ENCODE measurements around the gene TTC39B.

TTC39B gene

GRCh38 chr9:15187589-15187988 lies 119.4 kb downstream of the TTC39B start:
- H3F3A ChIP-seq (ENCODE audit: insufficient read depth, low read length): no peaks in the 10 kb centered on the region
- H3K27ac ChIP-seq (ENCODE audit: low read depth, low read length, poor library complexity, severe bottlenecking): no peak overlapping the region
- no peaks in the 10 kb centered on the region for H3K36me3 ChIP-seq (ENCODE audit: insufficient read depth, low read length)
- H3K27me3 ChIP-seq (ENCODE audit: insufficient read depth, low read length): no peaks in the 10 kb centered on the region
- H3K4me2 ChIP-seq (ENCODE audit: low read length): no peak overlapping the region
- no peak overlapping the region for H2AFZ ChIP-seq (ENCODE audit: low read length)
- H3K79me2 ChIP-seq (ENCODE audit: insufficient read depth, low read length): no peaks in the 10 kb centered on the region
- no peak overlapping the region for H3K9ac ChIP-seq (ENCODE audit: low read length)
- no peaks in the 10 kb centered on the region for H4K20me1 ChIP-seq (ENCODE audit: insufficient read depth, low read length)
- H3K9me3 ChIP-seq (ENCODE audit: low read length): no peaks in the 10 kb centered on the region
- no peak overlapping the region for H3K4me3 ChIP-seq (ENCODE audit: low read depth, low read length, poor library complexity, severe bottlenecking)
- no peaks in the 10 kb centered on the region for H3K4me1 ChIP-seq (ENCODE audit: insufficient read depth, low read length, severe bottlenecking)
- TF ChIP-seq CTCF (IDR thresholded peaks at IDR 0.05; ENCODE audit: low read length) (no peak), EZH2 (IDR thresholded peaks at IDR 0.05; ENCODE audit: borderline replicate concordance, low read length) (no peak)
- H3K9me2 ChIP-seq (ENCODE audit: low read depth, low read length): no peaks in the 10 kb centered on the region

GRCh38 chr9:15182730-15183129 lies 124.3 kb downstream of the TTC39B start:
- Histone ChIP-seq H3K4me3 (ENCODE audit: low read depth, low read length, poor library complexity, severe bottlenecking) (no peak overlapping the region), H3K4me2 (ENCODE audit: low read length) (no peak overlapping the region), H3K27ac (ENCODE audit: low read depth, low read length, poor library complexity, severe bottlenecking) (no peak overlapping the region), H3K9ac (ENCODE audit: low read length) (no peak overlapping the region), H4K20me1 (ENCODE audit: insufficient read depth, low read length) (no peaks in the 10 kb centered on the region), H3K79me2 (ENCODE audit: insufficient read depth, low read length) (no peaks in the 10 kb centered on the region), H3K9me3 (ENCODE audit: low read length) (no peaks in the 10 kb centered on the region), H2AFZ (ENCODE audit: low read length) (no peak overlapping the region), H3K9me2 (ENCODE audit: low read depth, low read length) (no peaks in the 10 kb centered on the region), H3F3A (ENCODE audit: insufficient read depth, low read length) (no peaks in the 10 kb centered on the region), H3K4me1 (ENCODE audit: insufficient read depth, low read length, severe bottlenecking) (no peaks in the 10 kb centered on the region), H3K36me3 (ENCODE audit: insufficient read depth, low read length) (no peaks in the 10 kb centered on the region), H3K27me3 (ENCODE audit: insufficient read depth, low read length) (no peaks in the 10 kb centered on the region)
- TF ChIP-seq CTCF (IDR thresholded peaks at IDR 0.05; ENCODE audit: low read length) (no peak), EZH2 (IDR thresholded peaks at IDR 0.05; ENCODE audit: borderline replicate concordance, low read length) (no peak)

- Histone ChIP-seq H3K9ac (ENCODE audit: low read length) (no peak overlapping the region), H3K4me2 (ENCODE audit: low read length) (no peak overlapping the region), H2AFZ (ENCODE audit: low read length) (no peak overlapping the region), H3K4me3 (ENCODE audit: low read depth, low read length, poor library complexity, severe bottlenecking) (no peak overlapping the region), H3K9me3 (ENCODE audit: low read length) (no peaks in the 10 kb centered on the region), H3K79me2 (ENCODE audit: insufficient read depth, low read length) (no peaks in the 10 kb centered on the region), H3F3A (ENCODE audit: insufficient read depth, low read length) (no peaks in the 10 kb centered on the region), H3K36me3 (ENCODE audit: insufficient read depth, low read length) (no peaks in the 10 kb centered on the region), H3K9me2 (ENCODE audit: low read depth, low read length) (no peaks in the 10 kb centered on the region), H3K27me3 (ENCODE audit: insufficient read depth, low read length) (no peaks in the 10 kb centered on the region), H4K20me1 (ENCODE audit: insufficient read depth, low read length) (no peaks in the 10 kb centered on the region), H3K4me1 (ENCODE audit: insufficient read depth, low read length, severe bottlenecking) (no peaks in the 10 kb centered on the region), H3K27ac (ENCODE audit: low read depth, low read length, poor library complexity, severe bottlenecking) (no peak overlapping the region)
- TF ChIP-seq CTCF (IDR thresholded peaks at IDR 0.05; ENCODE audit: low read length) (no peak), EZH2 (IDR thresholded peaks at IDR 0.05; ENCODE audit: borderline replicate concordance, low read length) (no peak)
Measured at GRCh38 chr9:15182101-15182551, 124.9 kb downstream of the TTC39B start.

All from OCI-LY1 (cell line).